ENCODE results near the gene HMBS.
A peak's percentile ranks its signal among the peaks of the same experiment; 100 is the strongest.
"Not testable (repeated sequence)": the region's sequence is repeated elsewhere in the genome, so short reads cannot be mapped to it uniquely, and the experiment has no call there.

HMBS gene

GRCh38 chr11:119084663-119085436 lies at the start of gene HMBS:
Gene HMBS (plus strand): TSS chr11:119084881. CDS start chr11:119085034, 153 bp downstream.
- FAIRE-seq, result peak; percentile 98
- DNase-seq (ENCODE audit: insufficient read length, low spot score), result peak; percentile 94

- DNase-seq (ENCODE audit: insufficient read length, low spot score), result no peak
- FAIRE-seq, result no peak
These were observed 45.8 kb upstream of the HMBS start for GRCh38 chr11:119038884-119039283.

GRCh38 chr11:119039471-119039870 lies 45.2 kb upstream of the HMBS start:
- not testable (repeated sequence) for DNase-seq (ENCODE audit: insufficient read length, low spot score); FAIRE-seq

- DNase-seq (ENCODE audit: insufficient read length, low spot score) (no peak), FAIRE-seq (no peak)
These were observed 42.7 kb upstream of the HMBS start for GRCh38 chr11:119041821-119042514.

GRCh38 chr11:119042927-119043326 lies 41.8 kb upstream of the HMBS start:
- DNase-seq (ENCODE audit: insufficient read length, low spot score), result no peak
- FAIRE-seq, result no peak

GRCh38 chr11:119044708-119045107 lies 40.0 kb upstream of the HMBS start:
- DNase-seq (ENCODE audit: insufficient read length, low spot score), result no peak
- FAIRE-seq, result no peak

GRCh38 chr11:119046489-119046888 lies 38.2 kb upstream of the HMBS start:
- no peak for DNase-seq (ENCODE audit: insufficient read length, low spot score)
- no peak for FAIRE-seq

- DNase-seq (ENCODE audit: insufficient read length, low spot score) (no peak), FAIRE-seq (no peak)
These were observed 37.5 kb upstream of the HMBS start for GRCh38 chr11:119047205-119047604.

- DNase-seq (ENCODE audit: insufficient read length, low spot score) (no peak), FAIRE-seq (no peak)
These were observed 36.0 kb upstream of the HMBS start for GRCh38 chr11:119048644-119049043.

- DNase-seq (ENCODE audit: insufficient read length, low spot score) (no peak), FAIRE-seq (no peak)
These were observed 35.6 kb upstream of the HMBS start for GRCh38 chr11:119049081-119049480.

GRCh38 chr11:119051440-119052162 lies 33.1 kb upstream of the HMBS start:
- FAIRE-seq, result no peak

GRCh38 chr11:119052163-119052814 lies 32.4 kb upstream of the HMBS start:
- peak; percentile 44 for FAIRE-seq
- no peak for DNase-seq (ENCODE audit: insufficient read length, low spot score)

More at GRCh38 chr11:119051440-119052162, 33.1 kb upstream of the HMBS start:
- DNase-seq (ENCODE audit: insufficient read length, low spot score), result no peak

GRCh38 chr11:119054418-119054817 lies 30.3 kb upstream of the HMBS start:
- FAIRE-seq (no peak), DNase-seq (ENCODE audit: insufficient read length, low spot score) (no peak)

GRCh38 chr11:119055901-119056300 lies 28.8 kb upstream of the HMBS start:
- peak; percentile 44 for DNase-seq (ENCODE audit: insufficient read length, low spot score)
- FAIRE-seq, result peak; percentile 4

GRCh38 chr11:119056421-119056999 lies 28.2 kb upstream of the HMBS start:
- FAIRE-seq (no peak), DNase-seq (ENCODE audit: insufficient read length, low spot score) (peak; percentile 22)

- peak; percentile 96 for DNase-seq (ENCODE audit: insufficient read length, low spot score)
- peak; percentile 94 for FAIRE-seq
These were observed 27.5 kb upstream of the HMBS start, which contains the start of gene HYOU1 for GRCh38 chr11:119057000-119057769. Gene HYOU1 (minus strand): TSS chr11:119057205. CDS start chr11:119056160, 1,045 bp downstream.

- not testable (repeated sequence) for FAIRE-seq; DNase-seq (ENCODE audit: insufficient read length, low spot score)
These were observed 25.6 kb upstream of the HMBS start for GRCh38 chr11:119059128-119059527.

GRCh38 chr11:119061256-119061655 lies 23.4 kb upstream of the HMBS start:
- no peak for DNase-seq (ENCODE audit: insufficient read length, low spot score)
- FAIRE-seq, result no peak

- no peak for DNase-seq (ENCODE audit: insufficient read length, low spot score)
- FAIRE-seq, result no peak
These were observed 21.9 kb upstream of the HMBS start for GRCh38 chr11:119062779-119063178.

- no peak for DNase-seq (ENCODE audit: insufficient read length, low spot score)
- no peak for FAIRE-seq
These were observed 19.3 kb upstream of the HMBS start for GRCh38 chr11:119065369-119065768.
